Tibial nerve (tissue), 4 donors: ENCODE results near the gene P3H3. TPM values are rescaled to one million over a fixed set of nuclear protein-coding genes. Genes with fewer than 3 reads are reported as not detected.
A peak's percentile ranks its signal among the peaks of the same experiment; 100 is the strongest.
"Not testable (repeated sequence)": the region's sequence is repeated elsewhere in the genome, so short reads cannot be mapped to it uniquely, and the experiment has no call there.

Source experiments
- DNase-seq, 2 donors: peaks; one replicate each; pipeline ENCODE4 v3.0.0-alpha.2; 2019; ENCODE audit warnings: low spot score in 2 of 2
- H3K27ac ChIP-seq, 4 donors: fragments of 200-600 bp; sonication (generic) in 3 of 4; one replicate each; pipeline ENCODE4 v1.5.1; 2017 to 2019; ENCODE audit warnings: mild to moderate bottlenecking in 1 of 4
- H3K27me3 ChIP-seq, 2 donors: fragments of 200-600 bp; sonication (generic) in 1 of 2; one replicate each; pipeline versions ENCODE4 v1.5.1 to v1.6.0; 2017 to 2019
- H3K36me3 ChIP-seq, 3 donors: fragments of 200-600 bp; sonication (generic); one replicate each; pipeline ENCODE4 v1.5.1; 2018 to 2019
- H3K4me1 ChIP-seq, 4 donors: fragments of 200-600 bp; sonication (generic) in 3 of 4; one replicate each; pipeline ENCODE4 v1.5.1; 2017 to 2019
- H3K4me3 ChIP-seq, 4 donors: fragments of 200-600 bp; sonication (generic) in 3 of 4; one replicate each; pipeline ENCODE4 v1.5.1; 2017 to 2019; ENCODE audit warnings: mild to moderate bottlenecking in 1 of 4, moderate library complexity in 1 of 4
- H3K9me3 ChIP-seq, 4 donors: fragments of 200-600 bp; sonication (generic) in 3 of 4; one replicate each; pipeline ENCODE4 v1.5.1; 2017 to 2019
- EP300 ChIP-seq, 2 donors: sonication (generic); formaldehyde crosslinking; IDR thresholded peaks; one replicate each; pipeline ENCODE4 v1.6.1; 2017; ENCODE audit warnings: antibody characterized with exemption in 2 of 2, mild to moderate bottlenecking in 1 of 2
- POLR2A ChIP-seq, 2 donors: fragments of 450-650 bp; IDR thresholded peaks; one replicate each; pipeline ENCODE4 v1.6.1; 2017; ENCODE audit warnings: antibody characterized with exemption in 2 of 2, mild to moderate bottlenecking in 2 of 2, moderate library complexity in 2 of 2
- WGBS, 2 donors: methylation state at CpG; one replicate each; pipeline ENCODE4 v1.1.5; 2018; 5-methylcytosine and 5-hydroxymethylcytosine counted together
- total RNA-seq, 4 donors: library from RNA; depleted of rRNA; stranded (reverse); fragments of >200 nt; gene quantifications; one replicate each; pipeline ENCODE4 v1.1.0, GENCODE V29; 2016
- TF ChIP-seq, protein P1 (sequence below), 5 experiments: fragments of 200-600 bp in 3 of 5; fragments of 450-650 bp in 2 of 5; sonication (generic) in 3 of 5; IDR thresholded peaks; one replicate each; pipeline ENCODE4 v1.5.1; 2016 to 2019; ENCODE audit warnings: antibody characterized with exemption in 5 of 5, mild to moderate bottlenecking in 3 of 5, moderate library complexity in 2 of 5

P3H3 gene
- total RNA-seq, 4 donors from 2014 or later = 14.6 to 45.8 (median 36.4) TPM

DNA sequence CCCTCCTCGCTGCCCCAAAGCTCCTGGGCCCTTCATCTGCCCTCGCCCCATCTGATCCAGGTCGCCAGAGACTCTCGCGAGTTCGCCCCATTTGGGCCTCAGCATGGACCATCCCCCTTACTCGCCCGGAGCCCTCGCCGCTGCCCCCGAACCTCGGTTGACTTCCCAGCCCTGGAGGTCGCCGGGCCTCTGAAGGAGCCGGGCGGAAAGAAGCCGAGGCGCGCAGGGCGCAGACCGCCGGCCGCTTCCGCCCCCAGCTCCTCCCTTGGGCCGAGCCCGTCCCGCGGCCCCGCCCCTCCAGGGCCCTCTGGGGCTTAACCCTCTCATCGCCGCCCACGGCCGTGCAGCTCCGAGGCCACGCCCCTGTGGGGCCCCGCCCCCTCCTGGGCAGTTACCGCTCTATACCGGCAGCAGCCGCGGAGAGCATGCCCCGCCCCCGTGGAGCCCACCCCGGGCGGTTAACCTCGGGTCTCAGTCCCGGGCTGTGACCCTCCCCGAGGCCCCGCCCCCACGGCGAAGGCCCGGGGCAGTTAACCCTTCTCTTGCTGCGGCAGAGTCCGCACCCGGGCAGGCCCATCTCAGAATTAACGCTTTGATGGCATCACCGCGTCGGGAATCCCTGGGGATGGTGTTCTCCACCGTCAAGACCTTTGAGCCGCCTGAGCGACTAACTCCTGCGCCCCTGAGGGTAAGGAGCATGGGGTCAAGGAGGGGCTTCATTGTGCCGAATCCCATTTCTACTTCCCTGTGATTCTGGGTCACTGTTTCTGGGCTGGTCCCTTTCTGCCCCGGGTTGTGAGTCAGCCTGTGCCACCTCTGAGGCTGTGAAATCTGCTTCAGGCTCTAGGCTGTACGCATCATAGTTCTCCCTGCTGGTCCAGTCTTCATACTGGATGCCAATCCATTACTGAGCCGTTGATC is 45.1 kb downstream of the P3H3 start, which contains the start of gene SPSB2:
Gene SPSB2, minus strand, starts transcription at position 210 of the 921 bp plus-strand sequence. CDS start 402 bp downstream, outside the sequence.
- TF ChIP-seq, protein P1, sequence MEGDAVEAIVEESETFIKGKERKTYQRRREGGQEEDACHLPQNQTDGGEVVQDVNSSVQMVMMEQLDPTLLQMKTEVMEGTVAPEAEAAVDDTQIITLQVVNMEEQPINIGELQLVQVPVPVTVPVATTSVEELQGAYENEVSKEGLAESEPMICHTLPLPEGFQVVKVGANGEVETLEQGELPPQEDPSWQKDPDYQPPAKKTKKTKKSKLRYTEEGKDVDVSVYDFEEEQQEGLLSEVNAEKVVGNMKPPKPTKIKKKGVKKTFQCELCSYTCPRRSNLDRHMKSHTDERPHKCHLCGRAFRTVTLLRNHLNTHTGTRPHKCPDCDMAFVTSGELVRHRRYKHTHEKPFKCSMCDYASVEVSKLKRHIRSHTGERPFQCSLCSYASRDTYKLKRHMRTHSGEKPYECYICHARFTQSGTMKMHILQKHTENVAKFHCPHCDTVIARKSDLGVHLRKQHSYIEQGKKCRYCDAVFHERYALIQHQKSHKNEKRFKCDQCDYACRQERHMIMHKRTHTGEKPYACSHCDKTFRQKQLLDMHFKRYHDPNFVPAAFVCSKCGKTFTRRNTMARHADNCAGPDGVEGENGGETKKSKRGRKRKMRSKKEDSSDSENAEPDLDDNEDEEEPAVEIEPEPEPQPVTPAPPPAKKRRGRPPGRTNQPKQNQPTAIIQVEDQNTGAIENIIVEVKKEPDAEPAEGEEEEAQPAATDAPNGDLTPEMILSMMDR (IDR thresholded peaks at IDR 0.05) = peak in 1 of 5 experiments; percentile 39
- peak; percentile 41 to 75 for TF ChIP-seq EP300 (IDR thresholded peaks at IDR 0.05)
- TF ChIP-seq POLR2A (IDR thresholded peaks at IDR 0.05) = peak; percentile 53 to 73
- peaks cover 0 to 52% (median 30%) of the 10 kb centered on the region in 4 donors for H3K4me1 ChIP-seq
- peaks cover 0 to 20% (median 0%) of the 10 kb centered on the region in 3 donors for H3K36me3 ChIP-seq
- H3K4me3 ChIP-seq = peak within 1 kb of the TSS; percentile 65 to 94 (median 82)
- 0 to 2% methylated on average over 23 to 41 of the region's 66 CpGs for WGBS, 2 donors
- DNase-seq = peak; percentile 91 to 94
- peak within 1 kb of the TSS; percentile 69 to 93 (median 91) for H3K27ac ChIP-seq
- H3K27me3 ChIP-seq = no peaks in the 10 kb centered on the region
- no peaks in the 10 kb centered on the region for H3K9me3 ChIP-seq

DNA sequence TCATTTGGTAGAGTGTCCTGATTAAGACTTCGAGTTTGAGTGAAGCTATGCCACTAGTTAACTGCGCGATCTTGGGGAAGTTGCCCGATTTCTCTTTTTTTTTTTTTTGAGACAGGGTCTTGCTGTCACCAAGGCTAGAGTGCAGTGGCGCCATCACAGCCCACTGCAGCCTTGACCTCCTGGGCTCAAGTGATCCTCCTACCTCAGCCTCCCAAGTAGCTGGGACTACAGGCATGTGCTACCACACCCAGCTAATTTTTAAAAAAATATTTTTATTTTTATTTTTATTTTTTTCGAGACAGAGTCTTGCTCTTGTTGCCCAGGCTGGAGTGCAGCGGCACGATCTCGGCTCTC is 45.8 kb downstream of the P3H3 start:
- Histone ChIP-seq H3K4me1 (peaks cover 0 to 46% (median 24%) of the 10 kb centered on the region in 4 donors), H3K36me3 (peaks cover 0 to 20% (median 0%) of the 10 kb centered on the region in 3 donors), H3K27ac (peak overlapping the region in 3 of 4 donors; percentile 90 to 93 (median 92)), H3K4me3 (peak overlapping the region; percentile 65 to 94 (median 82))
- 36 to 41% methylated on average over 9 of the region's 9 CpGs for WGBS, 2 donors
- not testable (repeated sequence) for H3K9me3 ChIP-seq, H3K27me3 ChIP-seq, DNase-seq

GRCh38 chr12:6879824-6880223 is 51.6 kb downstream of the P3H3 start:
- not testable (repeated sequence) for DNase-seq, H3K9me3 ChIP-seq, H3K27me3 ChIP-seq, H3K4me3 ChIP-seq, H3K27ac ChIP-seq, H3K4me1 ChIP-seq
- H3K36me3 ChIP-seq = peaks cover 0 to 17% (median 0%) of the 10 kb centered on the region in 3 donors
- WGBS, 2 donors = 79 to 80% methylated on average over 11 of the region's 11 CpGs

GRCh38 chr12:6883252-6883651 is 55.0 kb downstream of the P3H3 start:
- Histone ChIP-seq H3K4me1 (no peaks in the 10 kb centered on the region), H3K27ac (no peak overlapping the region), H3K4me3 (no peak overlapping the region), H3K9me3 (no peaks in the 10 kb centered on the region), H3K36me3 (peaks cover 0 to 27% (median 0%) of the 10 kb centered on the region in 3 donors), H3K27me3 (no peaks in the 10 kb centered on the region)
- no peak for DNase-seq
- TF ChIP-seq EP300 (IDR thresholded peaks at IDR 0.05) (no peak), POLR2A (IDR thresholded peaks at IDR 0.05) (no peak)
- TF ChIP-seq, protein P1 (IDR thresholded peaks at IDR 0.05) = no peak
- WGBS, 2 donors = 96 to 98% methylated on average over 5 of the region's 5 CpGs

DNA sequence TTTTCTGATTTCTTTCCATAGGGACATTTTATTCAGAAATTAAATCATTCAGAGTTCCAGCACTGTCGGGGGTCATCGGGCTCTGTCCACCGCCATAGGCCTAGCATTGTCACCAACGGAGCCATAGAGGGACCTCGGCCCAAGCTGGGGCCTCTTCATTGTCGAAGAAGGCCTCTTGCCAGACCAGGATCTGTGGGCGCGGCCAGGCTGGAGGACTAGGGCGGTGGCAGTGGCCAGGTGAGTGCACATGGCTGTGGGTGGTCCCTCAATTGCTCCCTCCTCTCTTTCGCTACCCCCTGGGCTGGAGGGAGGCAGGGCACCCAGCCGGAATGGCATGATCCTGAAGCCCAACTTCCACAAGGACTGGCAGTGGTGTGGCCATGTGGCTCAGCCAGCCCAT is 55.5 kb downstream of the P3H3 start:
- no peak for DNase-seq

More for the DNA sequence above, 55.5 kb downstream of the P3H3 start:
- peaks cover 0 to 27% (median 0%) of the 10 kb centered on the region in 3 donors for H3K36me3 ChIP-seq
- TF ChIP-seq, protein P1 (IDR thresholded peaks at IDR 0.05) = no peak
- no peak for TF ChIP-seq POLR2A (IDR thresholded peaks at IDR 0.05)
- TF ChIP-seq EP300 (IDR thresholded peaks at IDR 0.05) = no peak
- no peak overlapping the region for H3K27ac ChIP-seq
- H3K4me3 ChIP-seq = no peak overlapping the region
- H3K27me3 ChIP-seq = no peaks in the 10 kb centered on the region
- H3K9me3 ChIP-seq = no peaks in the 10 kb centered on the region
- WGBS, 2 donors = 92 to 95% methylated on average over 9 to 11 of the region's 11 CpGs
- no peaks in the 10 kb centered on the region for H3K4me1 ChIP-seq
